CD4-positive, CD25-positive, alpha-beta regulatory T cell (primary cell): ENCODE results near the gene SPINK7. TPM values are rescaled to one million over a fixed set of nuclear protein-coding genes. Genes with fewer than 3 reads are reported as not detected.
"Not testable (repeated sequence)": the region's sequence is repeated elsewhere in the genome, so short reads cannot be mapped to it uniquely, and the experiment has no call there.

Experiments
- ATAC-seq, 2 donors: fragments of 150-1000 bp; cut with Tn5 transposase; one replicate each; pipeline ENCODE4 v1.10.0; 2021; ENCODE audit warnings: low read depth in 2 of 2, moderate number of reproducible peaks in 2 of 2, moderate library complexity in 1 of 2
- DNase-seq, 3 donors: peaks; one replicate each; pipeline versions ENCODE4 v3.0.0 to v3.0.0-alpha.2; 2012 to 2022; ENCODE audit warnings: mixed read lengths in 1 of 3
- H3K27ac ChIP-seq: one replicate; pipeline ENCODE4 v1.7.0; 2013; ENCODE audit warnings: mild to moderate bottlenecking, low read length; ENCODE audit not compliant: insufficient read depth, poor library complexity, severe bottlenecking
- H3K27me3 ChIP-seq: one replicate; pipeline ENCODE4 v1.7.0; 2013; ENCODE audit warnings: low read length; ENCODE audit not compliant: control insufficient read depth, insufficient read depth
- H3K36me3 ChIP-seq: one replicate; pipeline ENCODE4 v1.7.0; 2013; ENCODE audit warnings: mild to moderate bottlenecking, low read length, moderate library complexity; ENCODE audit not compliant: control insufficient read depth, insufficient read depth
- H3K4me1 ChIP-seq: 2 replicates; pipeline ENCODE4 v1.7.0; 2013; ENCODE audit warnings: mild to moderate bottlenecking, low read length; ENCODE audit not compliant: insufficient read depth, control insufficient read depth, poor library complexity, severe bottlenecking
- H3K4me3 ChIP-seq: one replicate; pipeline ENCODE4 v1.7.0; 2013; ENCODE audit warnings: low read depth, mild to moderate bottlenecking, low read length, moderate library complexity
- H3K9me3 ChIP-seq, 2 experiments: 1 replicate in 1 of 2; 2 replicates in 1 of 2; pipeline ENCODE4 v1.7.0; 2013; ENCODE audit warnings: low read length in 2 of 2, mild to moderate bottlenecking in 1 of 2, moderate library complexity in 1 of 2; ENCODE audit not compliant: control insufficient read depth in 2 of 2
- H3K27ac Mint-ChIP-seq, 3 donors: one replicate each; pipeline ENCODE4 v1.8.0; 2020 to 2022; ENCODE audit warnings: mild to moderate bottlenecking in 3 of 3, mixed read lengths in 3 of 3, moderate library complexity in 2 of 3
- H3K27me3 Mint-ChIP-seq: one replicate; pipeline ENCODE4 v1.8.0; 2022; ENCODE audit warnings: mild to moderate bottlenecking, mixed read lengths
- H3K36me3 Mint-ChIP-seq: one replicate; pipeline ENCODE4 v1.8.0; 2020; ENCODE audit warnings: mixed read lengths
- H3K4me1 Mint-ChIP-seq, 4 donors: one replicate each; pipeline ENCODE4 v1.8.0; 2020 to 2022; ENCODE audit warnings: mixed read lengths in 4 of 4, mild to moderate bottlenecking in 1 of 4
- H3K4me3 Mint-ChIP-seq, 4 donors: one replicate each; pipeline ENCODE4 v1.8.0; 2020 to 2022; ENCODE audit warnings: mild to moderate bottlenecking in 4 of 4, mixed read lengths in 4 of 4, moderate library complexity in 3 of 4
- H3K9me3 Mint-ChIP-seq, 7 donors: one replicate each; pipeline ENCODE4 v1.8.0; 2020 to 2022; ENCODE audit warnings: mixed read lengths in 7 of 7, mild to moderate bottlenecking in 3 of 7, moderate library complexity in 2 of 7
- polyA plus RNA-seq, 4 donors: library from polyadenylated mRNA; unstranded; fragments of 300-500 nt; fragmentation: Illumina TruSeq; gene quantifications; one replicate each; pipeline ENCODE4 v1.2.3, GENCODE V29; 2021
- total RNA-seq: library from RNA; stranded (reverse); gene quantifications from one replicate; pipeline ENCODE4 v1.2.3, GENCODE V29; 2022

The SPINK7 gene
- total and polyA plus RNA-seq, 5 donors from 2014 or later = not detected

GRCh38 chr5:148306446-148306845, 5.8 kb upstream of the SPINK7 start:
- peaks cover 4% of the 10 kb centered on the region for H3K27me3 Mint-ChIP-seq
- no peak overlapping the region for H3K27ac Mint-ChIP-seq
- DNase-seq (no peak), ATAC-seq (no peak)
- H3K4me3 ChIP-seq = no peak overlapping the region
- no peaks in the 10 kb centered on the region for H3K36me3 ChIP-seq
- no peak overlapping the region for H3K4me3 Mint-ChIP-seq
- H3K27ac ChIP-seq = no peak overlapping the region
- H3K36me3 Mint-ChIP-seq = no peaks in the 10 kb centered on the region
- H3K27me3 ChIP-seq = no peaks in the 10 kb centered on the region
- H3K9me3 Mint-ChIP-seq = peaks cover 0 to 13% (median 7%) of the 10 kb centered on the region in 7 donors
- no peaks in the 10 kb centered on the region for H3K9me3 ChIP-seq
- no peaks in the 10 kb centered on the region for H3K4me1 ChIP-seq
- H3K4me1 Mint-ChIP-seq = peaks cover 0 to 6% (median 2%) of the 10 kb centered on the region in 4 donors

- Mint-ChIP-seq H3K4me3 (no peak overlapping the region), H3K9me3 (peaks cover 0 to 13% (median 7%) of the 10 kb centered on the region in 7 donors), H3K4me1 (no peaks in the 10 kb centered on the region), H3K27ac (no peak overlapping the region), H3K27me3 (peaks cover 8% of the 10 kb centered on the region), H3K36me3 (no peaks in the 10 kb centered on the region)
- Histone ChIP-seq H3K9me3 (no peaks in the 10 kb centered on the region), H3K27ac (no peak overlapping the region), H3K4me3 (no peak overlapping the region), H3K4me1 (no peaks in the 10 kb centered on the region), H3K36me3 (no peaks in the 10 kb centered on the region), H3K27me3 (no peaks in the 10 kb centered on the region)
- DNase-seq (no peak), ATAC-seq (no peak)
Observed at GRCh38 chr5:148309019-148309418, 3.2 kb upstream of the SPINK7 start.

DNA sequence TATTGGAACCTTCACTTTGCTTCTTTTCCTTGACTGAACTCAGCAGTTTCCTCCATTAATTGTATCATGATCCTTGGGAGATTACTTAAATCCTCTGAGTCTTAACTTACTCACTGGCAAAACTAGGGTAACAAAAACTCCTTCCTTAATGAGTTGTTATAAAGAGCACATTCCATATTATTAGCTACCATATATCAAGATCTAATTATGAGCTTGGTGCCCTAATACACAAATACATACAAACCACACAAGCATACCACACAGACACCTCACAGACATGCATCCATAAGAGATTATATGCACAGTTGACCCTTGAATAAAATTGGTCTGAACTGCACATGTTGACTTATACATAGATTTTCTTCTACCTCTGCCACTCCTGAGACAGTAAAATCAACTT, 2.5 kb upstream of the SPINK7 start:
- Histone ChIP-seq H3K27ac (no peak overlapping the region), H3K9me3 (no peaks in the 10 kb centered on the region), H3K4me1 (no peaks in the 10 kb centered on the region), H3K36me3 (no peaks in the 10 kb centered on the region), H3K27me3 (no peaks in the 10 kb centered on the region), H3K4me3 (no peak overlapping the region)
- Mint-ChIP-seq H3K36me3 (no peaks in the 10 kb centered on the region), H3K27me3 (peaks cover 8% of the 10 kb centered on the region), H3K4me1 (no peaks in the 10 kb centered on the region), H3K4me3 (no peak overlapping the region), H3K9me3 (peaks cover 0 to 13% (median 7%) of the 10 kb centered on the region in 7 donors), H3K27ac (no peak overlapping the region)
- no peak for ATAC-seq
- DNase-seq = no peak

- H3K9me3 Mint-ChIP-seq = peaks cover 0 to 13% (median 7%) of the 10 kb centered on the region in 7 donors
- H3K4me1 Mint-ChIP-seq = no peaks in the 10 kb centered on the region
- no peaks in the 10 kb centered on the region for H3K9me3 ChIP-seq
- no peak overlapping the region for H3K27ac ChIP-seq
- DNase-seq (no peak), ATAC-seq (no peak)
- H3K27me3 ChIP-seq = no peaks in the 10 kb centered on the region
- H3K4me3 ChIP-seq = no peak overlapping the region
- no peaks in the 10 kb centered on the region for H3K36me3 ChIP-seq
- H3K4me3 Mint-ChIP-seq = no peak overlapping the region
- no peaks in the 10 kb centered on the region for H3K36me3 Mint-ChIP-seq
- H3K27ac Mint-ChIP-seq = no peak overlapping the region
- H3K4me1 ChIP-seq = no peaks in the 10 kb centered on the region
- peaks cover 8% of the 10 kb centered on the region for H3K27me3 Mint-ChIP-seq
Observed at GRCh38 chr5:148311484-148311883, 739 bp upstream of the SPINK7 start.

DNA sequence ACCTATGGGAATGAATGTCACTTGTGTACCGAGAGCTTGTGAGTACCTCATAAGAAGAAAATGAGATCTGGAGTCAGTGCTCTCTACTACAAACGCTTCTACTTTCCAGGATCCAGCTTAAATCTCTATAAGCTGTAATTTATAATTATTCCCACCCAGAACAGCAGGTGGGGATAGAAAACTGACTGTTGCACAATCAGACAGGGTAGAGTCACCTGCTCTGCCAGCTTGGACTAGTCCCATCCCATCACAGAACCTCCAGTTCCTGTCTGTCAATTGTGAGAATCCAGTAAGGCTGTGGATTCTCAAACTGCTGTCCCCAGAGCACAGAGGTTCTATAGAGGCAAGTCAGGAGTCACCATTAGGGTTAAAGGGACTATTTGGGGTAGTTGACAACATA, 2.0 kb downstream of the SPINK7 start:
- no peak overlapping the region for H3K27ac ChIP-seq
- H3K9me3 ChIP-seq = no peaks in the 10 kb centered on the region
- Mint-ChIP-seq H3K4me1 (no peaks in the 10 kb centered on the region), H3K36me3 (no peaks in the 10 kb centered on the region), H3K27ac (no peak overlapping the region), H3K4me3 (no peak overlapping the region), H3K9me3 (peaks cover under 1 to 8% (median 5%) of the 10 kb centered on the region in 7 donors), H3K27me3 (peaks cover 7% of the 10 kb centered on the region)
- ATAC-seq (peak in 1 of 2 donors; percentile 20), DNase-seq (no peak)
- no peak overlapping the region for H3K4me3 ChIP-seq
- H3K36me3 ChIP-seq = no peaks in the 10 kb centered on the region
- H3K4me1 ChIP-seq = no peaks in the 10 kb centered on the region
- H3K27me3 ChIP-seq = no peaks in the 10 kb centered on the region

- H3K27me3 Mint-ChIP-seq = peaks cover 6% of the 10 kb centered on the region
- Histone ChIP-seq H3K9me3 (no peaks in the 10 kb centered on the region), H3K36me3 (no peaks in the 10 kb centered on the region), H3K4me1 (no peaks in the 10 kb centered on the region), H3K4me3 (no peak overlapping the region), H3K27ac (no peak overlapping the region), H3K27me3 (no peaks in the 10 kb centered on the region)
- no peak overlapping the region for H3K27ac Mint-ChIP-seq
- H3K36me3 Mint-ChIP-seq = no peaks in the 10 kb centered on the region
- H3K9me3 Mint-ChIP-seq = peaks cover 0 to 5% (median 2%) of the 10 kb centered on the region in 7 donors
- peaks cover 0 to under 1% (median 0%) of the 10 kb centered on the region in 4 donors for H3K4me1 Mint-ChIP-seq
- H3K4me3 Mint-ChIP-seq = no peak overlapping the region
- DNase-seq (no peak), ATAC-seq (no peak)
Observed at GRCh38 chr5:148314731-148315130, 2.5 kb downstream of the SPINK7 start.

GRCh38 chr5:148320011-148320963, 8.1 kb downstream of the SPINK7 start:
- not testable (repeated sequence) for H3K36me3 Mint-ChIP-seq, ATAC-seq, H3K9me3 ChIP-seq, H3K27me3 Mint-ChIP-seq, H3K4me1 Mint-ChIP-seq, H3K4me1 ChIP-seq, H3K27ac ChIP-seq, H3K9me3 Mint-ChIP-seq, H3K27me3 ChIP-seq, H3K36me3 ChIP-seq
- peak overlapping the region; percentile 26 for H3K4me3 ChIP-seq
- DNase-seq = peak in 1 of 3 donors; percentile 39
- H3K27ac Mint-ChIP-seq = peak overlapping the region in 1 of 3 donors; percentile 72
- H3K4me3 Mint-ChIP-seq = peak overlapping the region; percentile 78 to 87 (median 84)
